Epithelial cell of prostate (primary cell): ENCODE results near the gene SMIM28.
A peak's percentile ranks its signal among the peaks of the same experiment; 100 is the strongest.
"Not testable (repeated sequence)": the region's sequence is repeated elsewhere in the genome, so short reads cannot be mapped to it uniquely, and the experiment has no call there.

Experiments
- DNase-seq: peaks from one replicate; pipeline ENCODE4 v3.0.0-alpha.2; 2011; ENCODE audit warnings: low read depth, low spot score
- H3K27ac ChIP-seq: fragments of 450-650 bp; 2 replicates; pipeline ENCODE4 v1.5.1; 2017; ENCODE audit warnings: mild to moderate bottlenecking

Gene SMIM28

DNA sequence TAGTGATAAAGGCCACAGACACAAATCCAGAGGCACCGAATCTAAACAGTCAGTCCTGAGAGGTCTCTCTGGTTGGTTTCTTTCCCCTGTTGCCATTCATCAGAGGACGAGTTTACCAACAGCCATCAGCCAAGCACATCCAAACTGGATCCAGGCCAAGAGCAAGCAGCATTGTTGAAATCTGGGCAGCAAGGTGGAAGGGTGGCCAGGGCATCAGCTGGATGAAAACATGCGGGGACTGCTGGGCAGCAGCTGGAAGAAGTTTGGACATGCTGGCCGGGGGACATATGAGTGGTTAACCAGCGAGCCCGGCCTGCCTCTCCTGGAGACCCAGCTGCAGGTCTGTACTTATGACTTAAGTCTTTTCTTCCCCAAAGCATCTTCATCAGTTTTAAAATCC, at the start of gene SMIM28:
Gene SMIM28, plus strand, starts transcription at position 62 of the 400 bp plus-strand sequence. Its CDS starts 168 bp downstream, at position 230.
- H3K27ac ChIP-seq = no peak within 1 kb of the TSS
- DNase-seq = no peak

- no peak for DNase-seq
- H3K27ac ChIP-seq = no peak overlapping the region
Observed at GRCh38 chr6:138328210-138328609, 49.5 kb upstream of the SMIM28 start.

GRCh38 chr6:138330763-138331162, 46.9 kb upstream of the SMIM28 start:
- H3K27ac ChIP-seq = no peak overlapping the region
- DNase-seq = no peak

- no peak overlapping the region for H3K27ac ChIP-seq
- DNase-seq = no peak
Observed at GRCh38 chr6:138331444-138331843, 46.3 kb upstream of the SMIM28 start.

- no peak overlapping the region for H3K27ac ChIP-seq
- DNase-seq = no peak
Observed at GRCh38 chr6:138331984-138332383, 45.7 kb upstream of the SMIM28 start.

- no peak overlapping the region for H3K27ac ChIP-seq
- DNase-seq = no peak
Observed at GRCh38 chr6:138334000-138334399, 43.7 kb upstream of the SMIM28 start.

GRCh38 chr6:138334963-138335362, 42.7 kb upstream of the SMIM28 start:
- no peak overlapping the region for H3K27ac ChIP-seq
- DNase-seq = no peak

- no peak for DNase-seq
- no peak overlapping the region for H3K27ac ChIP-seq
Observed at GRCh38 chr6:138336221-138336620, 41.5 kb upstream of the SMIM28 start.

DNA sequence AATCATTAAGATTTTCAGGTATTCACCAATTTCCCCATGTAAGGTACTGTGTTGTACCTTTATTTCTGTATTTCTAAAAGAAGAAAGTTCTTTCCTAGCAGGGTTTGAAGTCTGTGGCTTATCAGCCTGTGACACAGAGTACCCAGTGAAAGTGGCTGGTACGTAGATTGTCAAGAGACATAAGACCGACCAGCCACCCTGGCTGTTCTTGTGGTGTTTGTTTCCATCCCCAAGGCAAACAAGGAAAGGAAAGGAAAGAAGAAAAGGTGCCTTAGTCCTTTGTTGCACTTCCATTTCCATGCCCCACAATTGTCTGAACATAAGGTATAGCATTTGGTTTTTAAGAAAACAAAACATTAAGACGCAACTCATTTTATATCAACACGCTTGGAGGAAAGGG, 40.6 kb upstream of the SMIM28 start:
- no peak for DNase-seq
- H3K27ac ChIP-seq = no peak overlapping the region

GRCh38 chr6:138339024-138339423, 38.7 kb upstream of the SMIM28 start:
- H3K27ac ChIP-seq = no peak overlapping the region
- DNase-seq = peak; percentile 2

- no peak overlapping the region for H3K27ac ChIP-seq
- no peak for DNase-seq
Observed at GRCh38 chr6:138341176-138341575, 36.5 kb upstream of the SMIM28 start.

DNA sequence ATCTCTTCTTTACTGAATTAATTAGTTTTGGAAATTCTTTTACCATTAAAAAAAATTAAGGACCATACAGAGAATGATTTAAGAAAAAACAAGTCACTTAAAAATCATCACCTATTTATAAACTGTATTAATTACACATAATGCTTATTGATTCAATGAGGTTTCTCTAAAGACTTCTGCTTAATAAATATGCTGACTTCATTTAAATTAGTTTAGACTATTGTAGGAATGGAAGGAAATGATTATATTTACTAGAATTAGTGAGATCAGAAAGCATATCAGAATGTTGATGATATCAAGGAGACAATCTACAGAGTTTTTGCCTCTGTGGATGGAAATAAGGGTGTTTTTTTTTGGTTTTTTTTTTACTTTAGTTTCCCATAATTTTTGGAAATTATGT, 34.6 kb upstream of the SMIM28 start:
- DNase-seq = no peak
- no peak overlapping the region for H3K27ac ChIP-seq

DNA sequence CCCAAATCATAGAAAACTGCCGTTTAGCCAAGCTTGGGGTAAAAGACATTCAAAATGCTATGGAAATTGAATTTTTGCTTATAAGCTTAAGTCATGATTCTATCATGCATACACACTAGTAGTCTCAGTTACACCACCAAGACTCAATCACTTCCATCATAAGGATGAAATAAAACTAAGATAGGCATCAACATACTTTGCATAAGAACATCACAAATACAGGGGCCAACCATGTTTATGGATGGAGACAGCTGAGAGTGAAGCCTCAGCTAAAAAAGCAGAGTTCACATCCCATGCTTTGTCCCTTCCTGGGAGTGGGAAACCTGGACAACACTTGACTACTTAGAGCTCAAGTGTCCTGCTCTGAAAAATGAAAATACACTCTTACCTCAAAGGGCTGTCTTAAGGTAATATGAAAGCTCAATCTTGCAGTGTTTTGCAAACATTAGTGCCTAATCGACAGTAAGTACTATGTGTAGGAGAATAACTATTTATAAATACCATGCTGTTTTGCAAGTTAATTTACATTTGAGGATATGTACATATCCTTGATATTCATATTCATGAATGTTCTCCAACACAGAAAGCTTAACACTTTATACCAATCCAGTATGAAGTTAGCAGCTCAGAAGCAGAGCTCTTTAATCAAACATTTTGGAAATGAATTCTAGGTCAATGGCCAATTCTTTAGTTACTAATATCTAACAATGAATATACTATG, 32.0 kb upstream of the SMIM28 start:
- no peak overlapping the region for H3K27ac ChIP-seq

GRCh38 chr6:138346302-138347195, 31.2 kb upstream of the SMIM28 start:
- no peak for DNase-seq

More for the DNA sequence above, 32.0 kb upstream of the SMIM28 start:
- no peak for DNase-seq

GRCh38 chr6:138347864-138348263, 29.8 kb upstream of the SMIM28 start:
- H3K27ac ChIP-seq = no peak overlapping the region
- DNase-seq = no peak

More at GRCh38 chr6:138346302-138347195, 31.2 kb upstream of the SMIM28 start:
- H3K27ac ChIP-seq = no peak overlapping the region

- H3K27ac ChIP-seq = no peak overlapping the region
Observed at GRCh38 chr6:138349891-138350290, 27.8 kb upstream of the SMIM28 start.

DNA sequence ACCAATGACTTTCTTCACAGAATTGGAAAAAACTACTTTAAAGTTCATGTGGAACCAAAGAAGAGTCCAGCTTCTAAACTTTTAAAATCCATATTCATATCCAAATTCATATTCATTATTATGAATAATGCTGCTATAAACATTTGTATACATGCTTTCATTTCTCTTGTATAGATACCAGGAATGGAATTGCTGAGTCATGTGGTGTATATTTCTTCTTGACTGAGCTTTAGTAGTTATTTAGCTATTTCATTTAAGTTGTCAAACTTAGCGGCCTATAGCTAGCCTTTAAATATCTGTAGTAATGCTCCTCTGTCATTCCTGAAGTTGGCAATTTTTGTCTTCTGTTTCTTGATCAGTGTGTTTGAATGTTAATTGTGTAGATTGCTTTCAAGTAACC, 19.8 kb upstream of the SMIM28 start:
- DNase-seq = no peak
- no peak overlapping the region for H3K27ac ChIP-seq

More at GRCh38 chr6:138349891-138350290, 27.8 kb upstream of the SMIM28 start:
- DNase-seq = no peak

DNA sequence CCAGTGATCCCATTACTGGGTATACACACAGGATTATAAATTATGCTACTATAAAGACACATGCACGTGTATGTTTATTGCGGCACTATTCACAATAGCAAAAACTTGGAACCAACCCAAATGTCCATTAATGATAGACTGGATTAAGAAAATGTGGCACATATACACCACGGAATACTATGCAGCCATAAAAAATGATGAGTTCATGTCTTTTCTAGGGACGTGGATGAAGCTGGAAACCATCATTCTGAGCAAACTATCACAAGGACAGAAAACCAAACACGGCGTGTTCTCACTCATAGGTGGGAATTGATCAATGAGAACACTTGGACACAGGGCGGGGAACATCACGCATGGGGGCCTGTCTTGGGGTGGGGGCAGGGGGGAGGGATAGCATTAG, 9.0 kb upstream of the SMIM28 start:
- not testable (repeated sequence) for DNase-seq

DNA sequence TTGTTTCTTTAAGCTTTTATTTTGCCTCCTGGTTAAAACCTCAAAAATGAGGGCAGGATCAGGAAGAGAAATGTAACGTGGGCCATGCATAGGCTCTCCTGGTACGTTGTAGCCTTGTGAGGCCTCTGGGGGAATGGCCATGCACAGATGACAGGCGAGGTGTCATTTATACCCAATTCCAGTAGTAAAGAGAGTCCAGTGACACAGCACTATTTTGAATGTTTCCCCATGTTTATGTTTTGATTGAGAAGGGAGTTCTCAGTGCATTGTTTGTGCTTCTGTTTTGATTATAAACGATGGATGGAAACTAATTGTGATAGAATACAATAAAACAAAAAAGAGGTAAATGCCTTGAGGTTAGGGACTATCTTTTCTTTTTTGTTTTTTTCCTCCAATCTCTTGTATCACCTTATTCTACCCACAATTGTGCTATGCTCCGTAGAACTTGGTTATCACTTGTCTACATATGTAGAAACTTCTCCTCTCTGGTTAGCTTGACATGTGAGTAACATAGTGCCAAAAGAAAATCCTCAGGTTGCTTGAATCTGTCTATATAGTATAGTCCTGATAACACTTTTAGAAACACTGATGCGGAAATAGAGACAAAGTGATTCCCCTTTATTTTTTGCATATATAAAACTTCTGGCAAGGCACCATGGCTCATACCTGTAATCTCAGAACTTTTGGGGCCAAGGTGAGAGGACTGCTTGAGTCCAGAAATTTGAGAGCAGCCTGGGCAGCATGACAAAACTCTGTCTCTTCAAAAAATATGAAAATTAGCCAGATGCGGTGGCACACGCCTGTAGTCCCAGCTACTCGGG, 6.9 kb upstream of the SMIM28 start:
- H3K27ac ChIP-seq = no peak overlapping the region
- no peak for DNase-seq

More for the DNA sequence above, 9.0 kb upstream of the SMIM28 start:
- not testable (repeated sequence) for H3K27ac ChIP-seq

DNA sequence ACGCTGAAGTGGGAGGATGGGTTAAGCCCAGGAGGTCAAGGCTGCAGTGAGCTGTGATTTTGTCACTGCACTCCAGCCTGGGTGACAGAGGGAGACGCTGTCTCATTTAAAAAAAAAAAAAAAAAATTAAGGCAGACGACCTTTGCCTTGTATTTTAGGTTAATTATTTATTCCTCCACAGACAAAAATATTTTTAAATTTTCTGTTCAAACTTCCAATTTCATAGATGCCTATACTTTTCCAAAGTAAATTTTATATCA, 6.3 kb upstream of the SMIM28 start:
- H3K27ac ChIP-seq = no peak overlapping the region
- DNase-seq = no peak

GRCh38 chr6:138371720-138372119, 6.0 kb upstream of the SMIM28 start:
- no peak overlapping the region for H3K27ac ChIP-seq
- no peak for DNase-seq
